K562 (cell line): ENCODE results near the gene NAPA. TPM values are rescaled to one million over a fixed set of nuclear protein-coding genes. Genes with fewer than 3 reads are reported as not detected.

ENCODE experiments used
- CBX1 ChIP-seq: sonication (generic); IDR thresholded peaks from 2 replicates; pipeline ENCODE4 v1.6.1; 2016; ENCODE audit warnings: antibody characterized with exemption, low read depth, mild to moderate bottlenecking
- CREBBP ChIP-seq: IDR thresholded peaks from one replicate; pipeline ENCODE4 v1.6.1; 2012; ENCODE audit warnings: low read depth, mild to moderate bottlenecking, control low read depth, inconsistent platforms, low read length
- CSDE1 ChIP-seq, 2 experiments: fragments of 450-650 bp; IDR thresholded peaks; 2 replicates each; pipeline ENCODE4 v1.6.1; 2016; ENCODE audit warnings: mild to moderate bottlenecking in 1 of 2
- GATAD2A ChIP-seq: fragments of 450-650 bp; IDR thresholded peaks from 2 replicates; pipeline ENCODE4 v1.6.1; 2017
- KLF10 ChIP-seq: fragments of 250-450 bp; sonication (Bioruptor Pico); IDR thresholded peaks from 2 replicates; pipeline ENCODE4 v1.6.1; 2021; ENCODE audit warnings: matching md5 sums
- MLX ChIP-seq, 2 experiments: fragments of 450-650 bp in 1 of 2; sonication (generic) in 1 of 2; formaldehyde crosslinking; conservative IDR thresholded peaks; 2 replicates each; pipeline versions ENCODE4 v1.4.0 to v1.8.1; 2020 to 2022; ENCODE audit warnings: mild to moderate bottlenecking in 1 of 2, missing genetic modification reagents in 1 of 2
- PATZ1 ChIP-seq: fragments of 250-450 bp; sonication (Bioruptor Pico); IDR thresholded peaks from 2 replicates; pipeline ENCODE4 v1.5.0; 2020; ENCODE audit warnings: mild to moderate bottlenecking, borderline replicate concordance
- RBM14 ChIP-seq: fragments of 200-400 bp; formaldehyde crosslinking; IDR thresholded peaks from 2 replicates; pipeline ENCODE4 v1.6.1; 2018; ENCODE audit warnings: low read depth, mild to moderate bottlenecking, low read length, moderate library complexity, borderline replicate concordance; ENCODE audit not compliant: insufficient read depth
- RBM39 ChIP-seq: fragments of 200-400 bp; formaldehyde crosslinking; optimal IDR thresholded peaks from 2 replicates; pipeline ENCODE3; 2018; ENCODE audit warnings: low read depth, low read length
- SAFB2 ChIP-seq: fragments of 200-400 bp; formaldehyde crosslinking; IDR thresholded peaks from 2 replicates; pipeline ENCODE4 v1.6.1; 2018; ENCODE audit warnings: borderline replicate concordance, low read length, low read depth, moderate library complexity; ENCODE audit not compliant: severe bottlenecking
- SPI1 ChIP-seq: IDR thresholded peaks from 2 replicates; pipeline ENCODE4 v1.6.1; 2011; ENCODE audit warnings: low read depth, low read length, control low read depth, borderline replicate concordance
- SRSF3 ChIP-seq: fragments of 200-400 bp; formaldehyde crosslinking; IDR thresholded peaks from 2 replicates; pipeline ENCODE4 v1.6.1; 2016; ENCODE audit warnings: mild to moderate bottlenecking, low read length, moderate library complexity; ENCODE audit not compliant: insufficient read depth
- TAF1 ChIP-seq: IDR thresholded peaks from 2 replicates; pipeline ENCODE4 v1.6.1; 2011; ENCODE audit warnings: mild to moderate bottlenecking, low read length, moderate library complexity; ENCODE audit not compliant: insufficient read depth, control insufficient read depth, severe bottlenecking; ENCODE audit errors: extremely low read depth
- TGIF2 ChIP-seq: sonication (generic); formaldehyde crosslinking; IDR thresholded peaks from 2 replicates; pipeline ENCODE4 v1.8.1; 2022; ENCODE audit warnings: mild to moderate bottlenecking, missing genetic modification reagents, moderate library complexity
- USF2 ChIP-seq: sonication (generic); formaldehyde crosslinking; IDR thresholded peaks from 2 replicates; pipeline ENCODE4 v1.5.0; 2020; ENCODE audit warnings: missing genetic modification reagents
- YY1 ChIP-seq, 3 experiments: IDR thresholded peaks; 2 replicates each; pipeline ENCODE4 v1.6.1; 2011; ENCODE audit warnings: low read length in 2 of 3, mild to moderate bottlenecking in 2 of 3, moderate library complexity in 2 of 3, borderline replicate concordance in 1 of 3, control low read depth in 1 of 3, low read depth in 1 of 3; ENCODE audit not compliant: insufficient read depth in 3 of 3, insufficient replicate concordance in 2 of 3, control insufficient read depth in 1 of 3, insufficient read length in 1 of 3; ENCODE audit errors: extremely low read depth in 1 of 3
- ZBTB1 ChIP-seq: sonication (generic); formaldehyde crosslinking; IDR thresholded peaks from 2 replicates; pipeline ENCODE4 v1.8.1; 2023; ENCODE audit warnings: missing genetic modification reagents, low read depth, mild to moderate bottlenecking, borderline replicate concordance
- ZBTB49 ChIP-seq: sonication (generic); formaldehyde crosslinking; IDR thresholded peaks from 2 replicates; pipeline ENCODE4 v1.8.0; 2022; ENCODE audit warnings: missing genetic modification reagents, mild to moderate bottlenecking, borderline replicate concordance
- ZNF23 ChIP-seq: fragments of 250-450 bp; sonication (Bioruptor Pico); IDR thresholded peaks from 2 replicates; pipeline ENCODE4 v1.4.0; 2020; ENCODE audit warnings: mild to moderate bottlenecking
- ZNF347 ChIP-seq: fragments of 450-650 bp; formaldehyde crosslinking; IDR thresholded peaks from 2 replicates; pipeline ENCODE4 v1.4.0; 2020; ENCODE audit warnings: low read depth, mild to moderate bottlenecking, moderate library complexity
- ZNF445 ChIP-seq: fragments of 250-450 bp; sonication (Bioruptor Pico); IDR thresholded peaks from 2 replicates; pipeline ENCODE4 v1.4.0; 2020; ENCODE audit warnings: low read depth, mild to moderate bottlenecking, moderate library complexity
- polyA plus RNA-seq, 8 experiments: library from polyadenylated mRNA; depleted of rRNA in 4 of 8; stranded (reverse) in 5 of 8; unstranded in 3 of 8; fragments of >200 nt; fragmentation: Nextera tagmentation in 2 of 8; fragmentation: Illumina TruSeq in 1 of 8; extraction: Ambion mirVana in 2 of 8; extraction: Trizol in 1 of 8; gene quantifications; 2 replicates each; pipeline versions ENCODE4 v1.2.1 to v1.2.3, GENCODE V29; 2011 to 2014; ENCODE audit warnings: inconsistent platforms in 1 of 8, missing spikeins in 1 of 8
- total RNA-seq, 7 experiments: library from RNA; depleted of rRNA in 6 of 7; stranded (reverse); fragments of >200 nt in 6 of 7; fragmentation: Illumina TruSeq in 2 of 7; extraction: Trizol in 2 of 7; gene quantifications; 2 replicates each; pipeline versions ENCODE4 v1.2.1 to v1.2.3, GENCODE V29; 2011 to 2021; ENCODE audit warnings: low replicate concordance in 1 of 7

NAPA gene
- total and polyA plus RNA-seq, 9 of the 15 experiments (the other 6 are each of a cell fraction or from before 2014, with no cell fraction given): 5.4 to 98.6 (median 77.5) TPM

- TF ChIP-seq ZBTB49 (CRISPR knock-in tag) (peak; percentile 46; the same call in 1 of the 2 replicates), MLX (CRISPR knock-in tag; conservative IDR thresholded peaks at IDR 0.05) (no peak), ZNF347 (no peak), SPI1 (no peak), ZBTB1 (CRISPR knock-in tag) (no peak), SRSF3 (no peak), RBM39 (no peak), GATAD2A (peak; percentile 49; the same call in 1 of the 2 replicates), RBM14 (no peak), CREBBP (no peak), SAFB2 (no peak), TAF1 (peak; percentile 18), YY1 (IDR thresholded peaks at IDR 0.05; ENCODE audit: borderline replicate concordance in 1 of 3, control insufficient read depth in 1 of 3, extremely low read depth in 1 of 3, insufficient read depth in 3 of 3, insufficient read length in 1 of 3, insufficient replicate concordance in 2 of 3, low read depth in 1 of 3, low read length in 2 of 3) (peak in 1 of 3 experiments; percentile 47), CSDE1 (IDR thresholded peaks at IDR 0.05) (no peak), PATZ1 (CRISPR knock-in tag) (no peak), USF2 (CRISPR knock-in tag) (no peak), ZNF445 (CRISPR knock-in tag) (no peak), ZNF23 (CRISPR knock-in tag) (no peak), CBX1 (0 out of 2 replicates have a peak, but pooled peaks have one; percentile 50), TGIF2 (no peak), KLF10 (CRISPR knock-in tag) (no peak)
Observed at GRCh38 chr19:47471733-47472457, 43.0 kb downstream of the NAPA start, which contains the start of gene SLC8A2 (continued).
